Activated CD8-positive, alpha-beta memory T cell treated with anti-CD3 and anti-CD28 coated beads for 36 hours (primary cell): ENCODE measurements around the gene ADAMTS6. TPM values are rescaled to one million over a fixed set of nuclear protein-coding genes. Genes with fewer than 3 reads are reported as not detected.

ENCODE experiments used
- CTCF ChIA-PET: fragments of 350-600 bp; sonication (Branson Sonifier 250); formaldehyde crosslinking; loops from one replicate; lab custom pipeline; 2021; ENCODE audit warnings: antibody characterized with exemption; lab: Charles Lee
- POLR2A ChIA-PET: fragments of 350-600 bp; sonication (Branson Sonifier 250); formaldehyde crosslinking; loops from one replicate; lab custom pipeline; 2021; ENCODE audit warnings: antibody characterized with exemption; lab: Charles Lee
- total RNA-seq, 2 experiments: library from RNA; stranded (reverse); gene quantifications; one replicate each; pipeline ENCODE4 v1.2.3, GENCODE V29; 2021

Gene ADAMTS6
- total RNA-seq, 2 experiments from 2014 or later = 1.3 to 1.4 TPM

- POLR2A ChIA-PET = no interaction called here
- CTCF ChIA-PET = no interaction called here
These were observed 235.0 kb downstream of the ADAMTS6 start for GRCh38 chr5:65246741-65247140.

DNA sequence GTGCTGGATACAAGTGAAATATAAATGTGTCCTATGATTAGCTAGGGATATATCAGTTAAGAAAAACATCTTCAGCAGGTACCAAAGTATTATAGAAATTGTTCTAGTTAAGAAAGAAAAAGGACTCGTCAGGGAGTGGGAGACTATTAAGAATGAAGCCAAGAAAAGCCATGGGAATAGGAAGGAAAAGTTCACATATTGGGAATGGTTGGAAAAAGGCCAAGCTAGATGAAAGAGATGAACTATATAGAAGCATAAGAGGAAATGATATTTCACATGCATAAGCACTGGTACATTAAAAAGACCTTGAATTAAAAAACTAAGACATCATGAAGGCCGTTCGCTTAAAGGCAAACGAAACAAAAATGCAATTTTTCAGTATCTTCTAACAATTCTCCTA, 237.7 kb downstream of the ADAMTS6 start:
- ChIA-PET POLR2A (no interaction called here), CTCF (no interaction called here)

DNA sequence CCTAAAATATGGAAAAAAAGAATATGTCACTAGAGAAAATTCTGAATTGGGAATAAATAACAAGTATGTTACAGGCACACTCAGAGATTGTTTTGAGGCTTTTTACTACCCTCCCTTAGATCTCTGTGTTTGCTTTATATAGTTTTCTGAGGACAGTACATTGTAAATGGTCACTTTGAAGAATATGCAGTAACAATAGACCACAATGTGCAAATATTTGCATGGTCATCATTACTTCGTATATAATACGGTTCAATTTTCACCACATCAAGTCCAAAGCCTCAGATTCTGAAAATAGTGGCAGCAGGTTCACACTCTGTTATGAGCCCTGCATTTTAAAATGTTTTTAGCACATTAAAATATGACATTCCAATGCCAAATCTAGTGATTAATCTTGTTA, 238.6 kb downstream of the ADAMTS6 start:
- CTCF ChIA-PET = no interaction called here
- POLR2A ChIA-PET = no interaction called here

- ChIA-PET POLR2A (no interaction called here), CTCF (no interaction called here)
These were observed 251.9 kb downstream of the ADAMTS6 start for GRCh38 chr5:65229841-65230240.

- ChIA-PET CTCF (no interaction called here), POLR2A (no interaction called here)
These were observed 267.7 kb downstream of the ADAMTS6 start for GRCh38 chr5:65213921-65214525.

GRCh38 chr5:65209341-65209740, 272.4 kb downstream of the ADAMTS6 start:
- POLR2A ChIA-PET = no interaction called here
- CTCF ChIA-PET = no interaction called here

DNA sequence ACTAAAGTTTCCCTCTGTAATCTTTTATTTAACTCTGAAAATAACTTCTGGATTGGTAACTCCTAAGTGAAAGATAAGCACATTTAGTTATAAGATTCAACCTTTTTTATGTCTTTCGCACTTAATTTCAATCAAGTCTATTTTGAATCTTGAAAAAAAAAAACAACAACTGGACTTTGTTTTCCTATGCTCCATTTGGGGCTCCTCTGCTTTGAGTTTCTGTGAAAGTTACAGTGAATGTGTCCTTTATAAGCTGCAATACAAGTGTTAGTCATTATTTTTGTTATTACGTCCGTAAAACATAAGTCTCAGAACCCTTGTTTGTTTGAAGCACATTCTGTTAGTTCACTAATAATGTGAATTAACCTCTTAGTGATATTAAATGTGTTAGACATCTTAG, 276.8 kb downstream of the ADAMTS6 start:
- ChIA-PET POLR2A (no interaction called here), CTCF (no interaction called here)

- ChIA-PET POLR2A (no interaction called here), CTCF (no interaction called here)
These were observed 278.0 kb downstream of the ADAMTS6 start for GRCh38 chr5:65203746-65204145.

DNA sequence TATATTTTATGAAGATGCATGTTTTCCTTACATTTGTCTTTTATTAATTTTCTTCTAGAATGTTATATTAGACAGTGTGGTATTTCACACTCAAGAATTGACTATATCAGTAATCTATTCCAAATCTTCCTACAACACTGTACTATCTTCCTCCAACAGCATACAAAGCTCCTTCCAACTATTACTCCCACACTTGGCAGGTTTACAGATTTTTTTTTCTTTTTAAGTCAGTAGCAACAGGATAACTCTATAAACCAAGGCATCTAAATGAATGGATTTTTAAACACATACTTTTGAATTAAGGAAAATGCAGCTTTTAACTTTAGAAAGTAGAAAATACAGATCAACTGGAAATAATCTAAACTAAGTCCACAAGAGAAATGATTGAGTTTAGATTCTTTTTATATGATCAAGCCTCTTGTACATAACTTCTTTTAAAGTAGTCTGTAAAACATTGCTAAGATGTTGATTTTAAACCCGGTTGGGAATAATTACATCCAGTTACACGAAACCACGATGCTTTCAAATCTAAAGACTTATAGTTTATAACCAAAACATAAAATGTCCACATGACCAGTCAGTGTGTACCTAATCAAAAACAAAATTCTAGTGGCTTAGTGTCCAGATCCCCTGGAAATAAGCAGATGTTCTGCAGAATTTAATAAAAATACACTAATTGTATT, 281.6 kb downstream of the ADAMTS6 start:
- ChIA-PET CTCF (no interaction called here), POLR2A (no interaction called here)

- CTCF ChIA-PET = interaction anchor here (0.6 kb wide), 1 partner anchor 51 kb away, joined by 3 read pairs; no protein-coding TSS in a partner anchor
- POLR2A ChIA-PET = no interaction called here
These were observed 283.1 kb downstream of the ADAMTS6 start for GRCh38 chr5:65198456-65199120.

- ChIA-PET CTCF (no interaction called here), POLR2A (no interaction called here)
These were observed 283.9 kb downstream of the ADAMTS6 start for GRCh38 chr5:65197531-65198455.

DNA sequence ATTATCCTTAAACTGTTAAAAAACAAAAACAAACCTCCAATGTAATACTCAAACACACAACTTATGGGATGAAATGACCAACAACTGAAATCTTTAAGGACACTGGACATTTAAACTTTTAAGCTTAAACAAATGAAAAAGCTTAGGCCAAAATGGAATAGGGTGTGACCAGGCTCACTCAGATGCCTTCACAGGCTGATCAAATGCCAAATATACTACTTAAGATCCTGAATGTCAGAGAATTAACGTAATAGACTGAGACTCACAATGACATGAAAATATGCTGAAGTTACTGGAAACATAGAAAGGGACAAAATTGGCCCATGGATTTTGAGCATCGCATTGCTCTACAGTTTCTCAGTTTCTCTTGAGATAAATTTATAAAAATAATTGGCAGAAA, 286.8 kb downstream of the ADAMTS6 start:
- ChIA-PET CTCF (no interaction called here), POLR2A (no interaction called here)

- ChIA-PET CTCF (no interaction called here), POLR2A (interaction anchor here (0.5 kb wide), 1 partner anchor 89 kb away, joined by 3 read pairs; no protein-coding TSS in a partner anchor)
These were observed 289.4 kb downstream of the ADAMTS6 start for GRCh38 chr5:65192331-65192730.

GRCh38 chr5:65191554-65192135, 290.1 kb downstream of the ADAMTS6 start:
- POLR2A ChIA-PET = interaction anchor here (0.5 kb wide), 1 partner anchor 88 kb away, joined by 3 read pairs; no protein-coding TSS in a partner anchor
- CTCF ChIA-PET = no interaction called here

- POLR2A ChIA-PET = no interaction called here
- CTCF ChIA-PET = no interaction called here
These were observed 291.2 kb downstream of the ADAMTS6 start for GRCh38 chr5:65190328-65191053.

DNA sequence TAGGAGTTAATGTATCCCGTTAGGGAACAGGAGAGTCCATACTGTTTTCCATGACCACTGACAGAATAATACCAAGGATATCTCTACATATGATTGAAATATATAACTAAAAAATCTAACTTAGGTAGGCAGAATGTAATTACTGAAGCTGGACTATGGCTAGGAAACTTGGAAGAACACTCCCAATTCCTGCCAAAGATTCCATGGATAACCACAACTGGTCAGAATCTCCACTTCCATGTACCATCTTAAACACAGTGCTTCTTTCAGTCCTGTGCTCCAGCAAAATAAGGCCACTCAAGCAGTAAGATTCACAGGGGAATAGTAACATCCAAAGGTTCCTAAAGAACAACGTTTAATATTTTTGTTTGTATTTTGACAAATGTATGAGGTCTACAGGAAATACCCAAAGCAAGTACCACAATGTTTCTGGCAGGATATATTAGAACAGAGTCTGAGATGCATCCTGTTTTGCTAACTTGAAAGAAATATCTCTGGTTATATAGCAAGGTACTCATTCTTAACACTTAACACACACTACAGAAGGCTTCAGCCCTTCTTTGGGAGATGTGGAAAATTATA, 295.0 kb downstream of the ADAMTS6 start:
- ChIA-PET POLR2A (interaction anchor here (1.1 kb wide), 1 partner anchor 9 kb away, joined by 3 read pairs; no protein-coding TSS in a partner anchor), CTCF (no interaction called here)

DNA sequence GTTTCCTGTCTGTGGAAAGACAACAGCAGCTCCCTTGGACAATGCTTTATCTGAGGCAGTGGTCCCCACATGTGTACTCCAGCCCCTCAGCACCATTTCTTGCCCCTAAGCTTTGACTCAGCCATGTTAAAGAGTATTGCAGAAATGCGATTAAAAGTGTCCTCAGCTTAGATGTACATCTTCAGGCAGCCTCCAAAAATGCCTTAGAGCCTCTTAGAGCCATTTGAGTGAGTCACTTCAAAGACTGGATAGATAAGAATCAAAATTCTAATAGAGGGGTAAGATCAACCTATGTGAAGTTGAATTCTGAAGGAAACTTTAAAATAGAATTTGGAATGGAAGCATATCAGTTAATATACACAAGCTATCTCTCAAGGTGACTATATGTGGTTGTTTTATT, 296.3 kb downstream of the ADAMTS6 start:
- CTCF ChIA-PET = no interaction called here
- POLR2A ChIA-PET = interaction anchor here (0.6 to 1.1 kb wide), 2 partner anchors 8 to 128 kb away, joined by 3 to 6 read pairs; no protein-coding TSS in a partner anchor

DNA sequence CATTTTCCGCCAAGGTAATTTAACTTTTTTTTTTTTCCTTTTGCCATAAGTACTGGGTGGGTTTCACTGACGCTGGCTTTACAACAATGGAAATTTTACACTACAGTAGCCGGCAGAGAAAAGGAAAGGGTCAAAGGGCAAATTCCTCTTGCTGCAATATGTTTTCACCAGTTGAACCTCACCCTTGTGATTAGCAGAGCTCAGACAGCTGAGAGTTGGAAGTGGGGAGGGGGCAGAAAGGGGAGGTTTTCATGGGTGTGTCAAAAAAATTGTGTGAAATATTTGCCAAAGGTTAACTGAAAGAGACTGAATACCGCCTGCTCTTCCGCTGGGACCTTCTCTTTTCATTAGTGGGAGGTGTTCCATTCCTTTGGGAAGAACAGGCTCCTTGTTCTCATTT, 296.9 kb downstream of the ADAMTS6 start:
- POLR2A ChIA-PET = interaction anchor here (0.6 kb wide), 1 partner anchor 127 kb away, joined by 6 read pairs; no protein-coding TSS in a partner anchor
- CTCF ChIA-PET = no interaction called here
